T-helper 1 cell treated with Interleukin-12 subunit alpha and Interleukin-12 subunit beta and Interleukin-4 antibody, amounts not matched to agents 30 ng/mL and 1 ng/mL, for 36 hours (primary cell): Measurements from ENCODE around the gene TET3. TPM values are rescaled to one million over a fixed set of nuclear protein-coding genes. Genes with fewer than 3 reads are reported as not detected.
"Not testable (repeated sequence)": the region's sequence is repeated elsewhere in the genome, so short reads cannot be mapped to it uniquely, and the experiment has no call there.

Source experiments
- intact Hi-C: fragments of 100-400 bp; cut with micrococcal nuclease; formaldehyde crosslinking; loops from one replicate; pipeline ENCODE4 v1.15.1; 2024
- total RNA-seq: library from RNA; stranded (reverse); gene quantifications from 2 replicates; pipeline ENCODE4 v1.2.3, GENCODE V29; 2022

Gene TET3
- 16.8 and 18.3 TPM in 2 replicates for total RNA-seq

GRCh38 chr2:73984203-73984921 lies at the start of gene TET3:
Gene TET3, plus strand, starts transcription at chr2:73984910. Its CDS starts 1,494 bp downstream, at chr2:73986404.
- intact Hi-C loops: loop anchor here (2.0 to 10.0 kb wide), 2 partner anchors 162 to 410 kb away; partner anchors contain the start of gene BOLA3

- intact Hi-C loops: no loop called here
Observed at GRCh38 chr2:73935641-73936040, 49.1 kb upstream of the TET3 start.

- intact Hi-C loops: no loop called here
Observed at GRCh38 chr2:73937103-73937885, 47.4 kb upstream of the TET3 start.

- intact Hi-C loops: no loop called here
Observed at GRCh38 chr2:73937899-73938298, 46.8 kb upstream of the TET3 start.

- intact Hi-C loops: no loop called here
Observed at GRCh38 chr2:73938718-73939352, 45.9 kb upstream of the TET3 start.

GRCh38 chr2:73939419-73939818 lies 45.3 kb upstream of the TET3 start:
- intact Hi-C loops: no loop called here

GRCh38 chr2:73940066-73940465 lies 44.6 kb upstream of the TET3 start:
- intact Hi-C loops: not testable (repeated sequence)

GRCh38 chr2:73942664-73943063 lies 42.0 kb upstream of the TET3 start:
- intact Hi-C loops: no loop called here

- intact Hi-C loops: no loop called here
Observed at GRCh38 chr2:73944714-73945113, 40.0 kb upstream of the TET3 start.

- intact Hi-C loops: no loop called here
Observed at GRCh38 chr2:73946215-73946614, 38.5 kb upstream of the TET3 start.

- intact Hi-C loops: no loop called here
Observed at GRCh38 chr2:73946666-73947065, 38.0 kb upstream of the TET3 start.

GRCh38 chr2:73947412-73948018 lies 37.2 kb upstream of the TET3 start:
- intact Hi-C loops: no loop called here

- intact Hi-C loops: no loop called here
Observed at GRCh38 chr2:73949802-73950201, 34.9 kb upstream of the TET3 start.

- intact Hi-C loops: no loop called here
Observed at GRCh38 chr2:73952499-73953446, 31.9 kb upstream of the TET3 start.

GRCh38 chr2:73956218-73956865 lies 28.4 kb upstream of the TET3 start:
- intact Hi-C loops: no loop called here

- intact Hi-C loops: no loop called here
Observed at GRCh38 chr2:73961274-73961673, 23.4 kb upstream of the TET3 start.

- intact Hi-C loops: no loop called here
Observed at GRCh38 chr2:73961823-73962615, 22.7 kb upstream of the TET3 start.

GRCh38 chr2:73962798-73963197 lies 21.9 kb upstream of the TET3 start:
- intact Hi-C loops: no loop called here

GRCh38 chr2:73963385-73964120 lies 21.2 kb upstream of the TET3 start:
- intact Hi-C loops: no loop called here
